Endothelial cell (in vitro differentiated cells): ENCODE data around the gene RALA. TPM values are rescaled to one million over a fixed set of nuclear protein-coding genes. Genes with fewer than 3 reads are reported as not detected.
"Not testable (repeated sequence)": the region's sequence is repeated elsewhere in the genome, so short reads cannot be mapped to it uniquely, and the experiment has no call there.

ENCODE experiments used
- DNase-seq: peaks from one replicate; pipeline ENCODE4 v3.0.0; 2021; ENCODE audit warnings: low spot score
- H3K27ac Mint-ChIP-seq: one replicate; pipeline ENCODE4 v1.8.0; 2021; ENCODE audit warnings: mixed read lengths, inconsistent platforms; ENCODE audit not compliant: unreplicated experiment
- H3K27me3 Mint-ChIP-seq: one replicate; pipeline ENCODE4 v1.8.0; 2021; ENCODE audit warnings: mild to moderate bottlenecking, moderate library complexity, mixed read lengths, inconsistent platforms; ENCODE audit not compliant: unreplicated experiment
- H3K36me3 Mint-ChIP-seq: one replicate; pipeline ENCODE4 v1.8.0; 2021; ENCODE audit warnings: mild to moderate bottlenecking, low read depth, mixed read lengths, inconsistent platforms; ENCODE audit not compliant: unreplicated experiment
- H3K4me1 Mint-ChIP-seq: one replicate; pipeline ENCODE4 v1.8.0; 2021; ENCODE audit warnings: mild to moderate bottlenecking, mixed read lengths, inconsistent platforms; ENCODE audit not compliant: unreplicated experiment
- H3K4me3 Mint-ChIP-seq: one replicate; pipeline ENCODE4 v1.8.0; 2021; ENCODE audit warnings: mild to moderate bottlenecking, mixed read lengths, inconsistent platforms; ENCODE audit not compliant: unreplicated experiment
- H3K9me3 Mint-ChIP-seq: one replicate; pipeline ENCODE4 v1.8.0; 2021; ENCODE audit warnings: mixed read lengths, inconsistent platforms; ENCODE audit not compliant: unreplicated experiment
- CTCF ChIP-seq: fragments of 200-600 bp; sonication (generic); IDR thresholded peaks from one replicate; pipeline ENCODE4 v1.5.0; 2021; ENCODE audit warnings: antibody characterized with exemption; ENCODE audit not compliant: unreplicated experiment
- total RNA-seq: library from RNA; stranded (reverse); fragmentation: NEBNext Ultra II Directional; extraction: Animal tissue kit (Norgen Biotek cat#: 25700); gene quantifications from one replicate; pipeline ENCODE4 v1.2.1, GENCODE V29; 2021; ENCODE audit not compliant: unreplicated experiment

The RALA gene
- total RNA-seq, 1 donor from 2014 or later: 202 TPM

GRCh38 chr7:39686261-39686924 lies 63.0 kb downstream of the RALA start:
- H3K27me3 Mint-ChIP-seq: peaks cover 2% of the 10 kb centered on the region
- no peak overlapping the region for H3K27ac Mint-ChIP-seq
- no peak for DNase-seq
- no peaks in the 10 kb centered on the region for H3K9me3 Mint-ChIP-seq
- H3K4me1 Mint-ChIP-seq: peaks cover 20% of the 10 kb centered on the region
- TF ChIP-seq CTCF: no peak
- peaks cover 33% of the 10 kb centered on the region for H3K36me3 Mint-ChIP-seq
- no peak overlapping the region for H3K4me3 Mint-ChIP-seq

GRCh38 chr7:39688611-39689480 lies 65.5 kb downstream of the RALA start:
- peaks cover 6% of the 10 kb centered on the region for H3K4me1 Mint-ChIP-seq
- H3K27ac Mint-ChIP-seq: peak overlapping the region; percentile 44
- no peaks in the 10 kb centered on the region for H3K27me3 Mint-ChIP-seq
- TF ChIP-seq CTCF: no peak
- no peak for DNase-seq
- H3K36me3 Mint-ChIP-seq: peaks cover 53% of the 10 kb centered on the region
- no peak overlapping the region for H3K4me3 Mint-ChIP-seq
- no peaks in the 10 kb centered on the region for H3K9me3 Mint-ChIP-seq

- TF ChIP-seq CTCF: no peak
- Mint-ChIP-seq H3K27ac (no peak overlapping the region), H3K9me3 (no peaks in the 10 kb centered on the region), H3K27me3 (no peaks in the 10 kb centered on the region), H3K36me3 (peaks cover 63% of the 10 kb centered on the region), H3K4me1 (peaks cover 12% of the 10 kb centered on the region), H3K4me3 (peak overlapping the region; percentile 63)
- no peak for DNase-seq
Measured at GRCh38 chr7:39691821-39692220, 68.4 kb downstream of the RALA start.

GRCh38 chr7:39693086-39693485 lies 69.7 kb downstream of the RALA start:
- H3K27me3 Mint-ChIP-seq, DNase-seq, H3K9me3 Mint-ChIP-seq: not testable (repeated sequence)
- peak overlapping the region; percentile 71 for H3K4me3 Mint-ChIP-seq
- peaks cover 67% of the 10 kb centered on the region for H3K36me3 Mint-ChIP-seq
- H3K4me1 Mint-ChIP-seq: peaks cover 24% of the 10 kb centered on the region
- H3K27ac Mint-ChIP-seq: peak overlapping the region; percentile 68

- peaks cover 68% of the 10 kb centered on the region for H3K36me3 Mint-ChIP-seq
- peaks cover 4% of the 10 kb centered on the region for H3K27me3 Mint-ChIP-seq
- H3K27ac Mint-ChIP-seq: no peak overlapping the region
- H3K4me1 Mint-ChIP-seq: peaks cover 25% of the 10 kb centered on the region
- peak overlapping the region; percentile 25 for H3K4me3 Mint-ChIP-seq
- no peak for DNase-seq
- no peak for TF ChIP-seq CTCF
- no peaks in the 10 kb centered on the region for H3K9me3 Mint-ChIP-seq
Measured at GRCh38 chr7:39693812-39694211, 70.4 kb downstream of the RALA start.
